Activated effector memory CD4-positive, alpha-beta T cell treated with Interleukin-2 at 50 U/mL for 16 hours (primary cell): ENCODE measurements around the gene MYLK4.

Source experiments
- DNase-seq: peaks from one replicate; pipeline ENCODE4 v3.0.0-alpha.2; 2020

Gene MYLK4

DNA sequence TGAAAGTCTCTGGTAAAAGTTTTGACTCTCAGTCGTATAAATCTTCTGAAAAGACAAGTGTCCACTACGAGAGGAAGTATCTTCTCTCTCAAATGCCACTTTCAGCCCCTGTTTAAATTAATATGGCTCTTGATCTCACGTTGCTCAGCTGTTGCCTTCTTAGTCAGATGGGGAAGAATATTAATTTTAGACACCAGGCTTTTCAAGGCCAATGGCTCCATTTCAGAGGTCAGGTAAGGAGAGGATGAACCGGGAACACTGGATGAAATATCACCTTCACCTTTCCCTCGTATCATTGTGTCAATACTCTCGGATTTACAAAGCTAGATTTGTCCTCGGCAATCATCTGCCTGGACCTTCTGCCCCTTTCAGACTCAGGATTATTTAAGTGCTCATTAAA, at the start of gene MYLK4:
TSS of gene MYLK4 (minus strand) at position 91 of the 400 bp plus-strand sequence. CDS start 1,628 bp downstream, outside the sequence.
- no peak for DNase-seq

DNA sequence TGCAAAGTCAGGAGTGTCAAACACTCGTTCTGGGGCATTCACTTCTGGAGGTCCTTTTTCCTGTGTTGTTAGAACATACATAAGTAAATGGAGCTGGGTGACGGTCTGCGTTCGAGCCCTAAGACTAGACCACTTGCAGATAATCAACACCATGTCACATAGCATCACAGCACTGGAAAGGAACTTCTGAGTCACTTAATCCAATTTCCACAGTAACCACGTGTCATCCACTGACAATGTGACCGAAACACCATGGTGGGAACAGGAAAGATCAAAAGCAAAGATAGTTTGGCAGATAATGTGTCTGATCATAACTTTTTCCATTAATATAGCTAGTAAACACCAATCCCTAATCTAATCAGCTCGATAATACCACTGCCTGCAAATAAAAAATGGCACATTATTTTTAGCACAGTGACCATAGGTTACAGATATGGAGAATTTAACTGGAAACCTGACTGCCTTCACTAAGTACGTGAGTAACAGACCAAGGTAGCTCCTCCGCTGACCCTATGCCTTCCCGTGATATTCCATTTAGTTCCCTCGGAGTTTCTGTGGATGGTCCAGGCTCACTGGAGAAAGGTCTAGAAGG, 49.3 kb upstream of the MYLK4 start:
- DNase-seq, result no peak

DNA sequence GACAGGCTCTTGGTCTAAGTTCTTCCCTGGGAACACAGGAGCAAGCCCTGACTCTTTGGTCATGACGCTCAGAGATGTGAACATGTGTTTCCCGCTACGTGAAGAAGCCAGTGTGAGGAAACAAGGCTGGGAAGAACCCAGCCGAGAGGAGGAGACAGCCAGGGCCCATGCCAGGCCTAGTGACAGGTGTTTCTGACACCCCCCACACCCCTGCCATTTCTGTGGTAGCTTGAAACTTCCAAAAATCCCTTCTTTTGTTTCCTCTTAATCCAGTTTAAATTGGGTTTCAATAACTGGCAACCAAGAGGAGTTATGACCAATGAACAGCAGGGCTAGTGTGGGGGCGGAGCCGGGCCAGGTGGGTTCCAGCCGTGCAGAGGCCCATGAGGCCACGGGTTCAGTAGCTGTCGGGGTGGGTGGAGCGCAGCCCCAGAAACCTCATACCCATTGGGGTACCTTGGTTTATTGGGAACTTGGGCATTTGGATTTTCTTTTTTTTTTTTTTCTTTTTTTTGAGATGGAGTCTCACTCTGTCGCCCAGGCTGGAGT, 47.9 kb upstream of the MYLK4 start:
- no peak for DNase-seq

DNA sequence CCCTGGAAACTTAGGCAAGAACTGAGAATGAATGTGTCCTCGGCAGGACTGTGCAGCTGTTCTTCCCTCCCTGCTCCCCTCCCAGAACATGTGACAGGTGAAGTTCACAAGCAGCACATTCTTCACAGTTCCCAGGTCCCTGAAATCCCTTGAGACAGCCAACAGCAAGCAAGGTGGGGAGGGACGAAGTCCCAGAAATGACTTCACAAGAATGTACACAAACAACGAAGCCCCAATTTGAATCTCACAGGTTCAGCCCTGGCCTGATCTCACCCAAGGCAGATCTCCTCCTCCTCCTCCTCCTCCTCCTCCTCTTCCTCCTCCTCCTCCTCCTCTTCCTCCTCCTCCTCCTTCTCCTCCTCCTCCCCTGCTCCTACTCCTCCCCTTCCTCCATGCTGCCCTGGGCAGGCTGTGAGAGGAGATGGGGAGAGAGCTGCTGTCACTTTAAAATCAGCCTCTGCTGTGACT, 46.9 kb upstream of the MYLK4 start:
- DNase-seq, result no peak

DNA sequence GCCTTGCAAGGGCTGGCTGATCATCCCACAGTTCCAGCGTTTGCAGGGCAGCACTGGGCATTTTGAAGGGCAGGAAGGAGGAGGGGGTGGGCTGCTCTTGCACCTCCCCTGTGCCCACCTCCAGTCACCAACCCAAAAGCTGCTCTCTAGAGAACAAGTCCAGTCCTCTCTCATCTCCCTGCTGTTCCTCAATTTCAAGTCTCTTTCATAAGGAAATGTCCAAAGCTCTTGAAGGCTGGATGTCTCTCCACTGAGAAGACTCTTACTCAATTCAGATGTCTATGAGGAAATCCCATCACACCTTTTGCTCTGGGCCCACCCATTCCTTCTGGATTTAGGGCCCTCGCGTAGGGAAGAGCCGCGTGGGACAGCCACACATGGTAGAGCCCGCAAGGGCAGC, 46.1 kb upstream of the MYLK4 start:
- no peak for DNase-seq

DNA sequence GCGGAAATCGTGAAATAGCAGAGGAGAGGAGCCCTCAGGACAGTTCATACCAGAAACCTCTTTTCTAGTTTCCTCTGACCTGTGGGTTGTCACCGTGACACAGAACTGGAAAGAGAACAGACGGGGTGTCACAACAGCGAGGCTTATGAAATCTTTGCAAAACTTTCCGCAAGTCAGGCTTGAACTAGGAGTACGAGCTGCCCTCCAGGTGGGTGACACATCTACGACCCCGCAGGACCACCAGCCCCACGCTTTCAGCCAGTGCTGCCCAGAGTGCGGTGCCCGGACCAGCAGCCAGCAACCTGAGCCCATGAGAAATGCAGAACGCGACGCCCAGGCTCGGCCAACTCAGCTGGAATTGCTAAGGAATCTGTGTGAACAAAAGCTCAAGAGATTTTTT, 45.2 kb upstream of the MYLK4 start:
- DNase-seq, result no peak

DNA sequence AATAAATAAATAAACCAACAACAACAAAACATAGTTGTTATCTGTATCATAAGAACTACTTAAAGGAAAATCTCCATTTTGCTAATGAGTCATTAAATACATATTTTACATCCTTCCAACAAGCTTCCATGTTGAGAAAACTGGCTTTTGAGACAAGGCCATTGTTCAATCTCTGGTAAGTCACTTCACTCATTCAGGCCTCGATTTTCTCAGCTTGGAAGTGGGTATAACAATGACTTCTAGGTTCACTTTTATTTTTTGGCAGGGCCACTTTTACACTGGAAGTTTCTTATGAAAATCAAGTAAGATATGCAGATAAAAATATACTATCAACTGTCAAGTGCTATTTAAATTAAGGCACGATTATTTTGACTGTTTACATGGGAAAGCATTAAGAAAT, 44.4 kb upstream of the MYLK4 start:
- DNase-seq, result no peak

DNA sequence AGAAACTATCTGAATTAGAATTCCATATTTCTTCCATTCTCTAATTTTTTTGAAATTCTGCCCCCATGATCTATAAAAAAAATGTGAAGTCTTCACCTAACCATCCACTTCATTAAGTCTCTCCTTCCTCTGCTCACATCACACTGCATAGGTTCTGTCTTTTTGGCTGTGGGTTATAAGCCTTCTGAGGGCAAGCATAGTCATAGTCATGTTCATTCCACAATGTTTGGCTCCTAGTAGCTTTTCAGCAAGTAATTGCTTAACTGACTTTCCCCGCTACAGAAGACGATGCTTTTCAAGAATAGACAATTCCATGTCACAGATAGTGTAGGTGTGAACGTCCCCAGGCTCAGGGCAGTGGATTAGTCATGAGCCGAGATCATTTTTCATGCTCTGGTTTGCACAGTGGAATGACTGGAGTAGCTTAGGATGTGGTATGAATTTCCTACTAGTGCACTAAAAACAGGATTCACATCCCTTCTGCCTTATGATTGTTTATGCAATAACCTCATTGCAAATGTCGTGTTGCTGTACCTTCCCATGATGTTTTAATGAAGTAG, 43.5 kb upstream of the MYLK4 start:
- DNase-seq, result no peak

DNA sequence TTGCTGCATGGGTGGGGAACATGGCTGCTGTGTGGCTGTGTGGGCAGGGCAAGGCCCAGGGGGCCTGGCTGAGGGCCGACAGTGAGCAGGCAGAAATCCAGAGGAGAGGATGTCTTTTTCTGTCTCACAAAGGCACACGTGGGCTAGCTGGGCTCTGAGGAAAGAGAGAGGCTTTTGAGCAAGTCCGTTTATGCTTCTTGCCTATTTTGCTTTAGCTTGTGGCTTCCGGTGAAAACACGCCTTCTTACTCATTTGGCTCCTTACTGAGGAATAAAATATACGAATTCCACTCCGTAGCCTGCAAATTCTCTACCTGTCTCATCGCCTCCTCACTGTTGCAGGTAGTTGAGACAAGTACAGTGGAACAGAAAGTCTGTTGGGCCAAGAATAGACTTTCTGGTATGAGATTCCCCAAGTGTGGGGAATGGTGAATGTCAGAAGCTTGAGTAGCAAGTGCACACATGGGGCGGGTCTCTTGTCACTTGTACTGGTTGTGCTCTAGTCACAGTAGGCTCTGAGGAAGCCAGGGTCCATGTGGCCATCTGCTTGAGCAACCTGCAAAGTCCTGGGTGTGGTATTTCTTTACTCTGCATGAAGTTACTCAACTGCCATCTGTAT, 42.9 kb upstream of the MYLK4 start:
- no peak for DNase-seq

DNA sequence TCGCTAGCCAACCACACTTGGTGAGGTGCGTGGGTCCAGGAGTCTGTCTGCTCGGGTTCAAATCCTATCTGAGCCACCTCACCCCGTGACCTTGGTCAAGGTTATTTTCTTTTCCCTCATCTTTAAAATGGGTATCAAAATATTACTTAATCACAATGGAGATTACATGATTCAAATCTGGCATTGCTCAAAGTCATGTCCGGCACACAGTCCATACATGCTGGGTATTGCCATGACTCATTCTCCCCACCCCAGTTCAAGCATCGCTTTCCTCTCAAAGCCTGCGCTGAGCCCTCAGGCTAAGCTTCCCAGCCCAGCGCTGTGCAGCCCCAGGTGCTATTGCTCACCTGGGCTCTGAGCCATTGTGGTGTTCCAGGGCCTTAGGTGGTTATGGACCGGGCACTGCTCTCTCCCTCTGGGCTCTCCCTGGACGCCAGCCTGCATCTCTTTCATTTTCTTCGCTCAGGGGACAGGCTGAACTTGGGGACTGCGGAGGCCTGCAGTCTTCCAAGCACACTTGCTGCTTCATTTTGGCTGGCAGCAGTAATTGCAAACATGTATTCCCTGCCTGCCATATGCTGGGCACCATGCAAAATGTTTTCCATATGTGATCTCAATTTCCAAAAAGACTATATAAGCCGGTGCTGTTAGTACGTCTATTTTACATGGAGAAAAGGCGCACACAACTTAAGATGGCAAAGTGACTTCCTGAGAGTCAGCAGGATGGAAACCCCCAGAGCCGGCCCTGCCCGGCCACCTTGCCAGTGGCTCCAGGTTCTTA, 41.8 kb upstream of the MYLK4 start:
- no peak for DNase-seq

DNA sequence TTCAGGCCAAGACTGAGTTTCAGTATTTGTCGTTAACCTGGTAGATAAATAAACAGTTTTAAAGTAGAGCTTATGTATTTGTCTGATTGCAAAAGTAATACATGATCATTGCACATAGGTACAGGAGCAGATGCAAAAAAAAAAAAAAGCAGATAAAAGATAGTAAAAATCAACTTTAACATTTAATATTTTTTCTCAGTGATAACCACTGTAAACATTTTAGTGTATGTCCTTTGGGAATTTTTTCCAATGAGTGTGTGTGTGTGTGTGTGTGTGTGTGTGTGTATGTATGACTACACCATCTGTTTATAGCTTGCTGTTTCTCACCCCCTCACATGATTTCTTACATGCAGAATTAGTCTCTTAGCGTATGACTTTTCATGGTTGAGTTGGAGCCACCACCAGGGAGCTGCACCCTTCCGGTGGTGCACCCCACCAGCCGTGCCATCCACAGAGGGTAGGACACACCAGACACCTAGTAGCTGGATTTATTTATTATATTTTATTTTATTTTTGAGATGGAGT, 40.8 kb upstream of the MYLK4 start:
- no peak for DNase-seq

DNA sequence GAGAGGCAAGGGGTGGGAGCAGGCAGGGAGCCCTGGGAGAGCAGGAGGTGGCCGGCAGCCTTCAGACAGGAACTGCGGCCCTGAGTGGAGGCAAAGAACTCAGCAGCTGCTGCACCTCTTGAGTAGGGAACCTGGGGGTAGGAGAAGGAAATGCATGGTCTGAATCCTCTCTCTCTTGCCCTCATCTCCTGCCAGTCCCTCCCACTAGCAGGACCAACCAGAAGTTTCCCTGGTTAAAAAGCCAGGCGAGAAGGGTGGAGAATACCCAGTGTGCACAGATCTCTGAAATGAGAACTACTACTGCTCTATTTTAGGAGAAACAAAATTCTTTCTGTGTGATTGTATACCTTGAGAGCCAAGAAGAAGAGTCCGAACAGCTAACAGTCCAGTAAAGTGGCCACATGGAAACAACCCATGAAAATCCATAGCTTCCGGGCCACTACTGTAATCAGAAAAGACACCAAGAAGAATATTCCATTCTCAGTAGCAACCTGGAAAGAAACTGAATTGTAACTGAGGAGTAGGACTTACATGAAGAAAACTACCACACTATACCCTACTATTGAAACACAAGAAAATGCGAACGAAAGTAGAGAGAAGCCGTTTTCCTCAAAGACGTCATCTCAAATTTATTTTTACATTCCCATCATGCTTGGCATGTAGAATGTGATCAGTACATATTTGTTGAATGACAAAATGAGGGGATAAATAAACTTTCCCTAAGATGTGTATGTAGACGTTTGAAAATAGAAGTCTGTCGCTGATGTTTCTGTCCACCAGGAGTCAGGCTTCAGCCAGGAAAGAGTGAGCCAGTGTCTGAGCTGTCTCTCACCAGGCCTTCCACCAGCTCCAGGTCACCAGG, 40.1 kb upstream of the MYLK4 start:
- DNase-seq, result peak; percentile 15

DNA sequence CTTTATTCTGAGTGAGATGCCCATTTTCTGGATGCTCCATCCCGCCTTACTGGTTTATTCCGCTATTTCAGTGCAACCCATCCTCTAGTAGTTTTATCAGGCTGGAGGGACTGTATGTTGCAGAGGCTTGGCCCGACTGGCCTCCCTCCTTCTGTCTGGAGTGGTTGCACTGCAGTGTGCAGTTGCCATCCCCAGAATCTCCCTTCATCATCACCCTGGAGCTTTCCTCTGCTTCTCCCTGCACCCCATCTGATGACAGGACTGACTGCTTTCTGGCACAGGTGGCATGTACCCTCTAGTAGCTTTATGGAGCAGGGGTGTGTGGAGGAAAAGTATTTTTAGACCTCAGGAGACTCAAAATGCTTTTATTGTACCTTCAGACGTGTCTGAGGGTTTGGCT, 35.5 kb upstream of the MYLK4 start:
- no peak for DNase-seq

DNA sequence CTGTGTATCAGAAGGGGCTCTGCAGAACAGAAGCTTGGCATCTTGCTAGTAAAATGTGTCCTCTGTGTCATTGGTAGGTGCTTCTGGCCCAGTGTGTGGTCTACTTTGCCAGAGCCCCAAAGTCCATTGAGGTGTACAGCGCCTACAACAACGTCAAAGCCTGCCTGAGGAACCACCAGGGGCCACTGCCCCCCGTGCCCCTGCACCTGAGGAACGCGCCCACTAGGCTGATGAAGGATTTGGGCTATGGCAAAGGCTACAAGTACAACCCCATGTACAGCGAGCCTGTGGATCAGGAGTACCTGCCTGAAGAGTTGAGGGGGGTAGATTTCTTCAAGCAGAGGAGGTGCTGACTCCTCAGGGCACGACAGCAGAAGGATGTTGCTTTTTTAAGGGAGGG, 34.2 kb upstream of the MYLK4 start:
- no peak for DNase-seq

DNA sequence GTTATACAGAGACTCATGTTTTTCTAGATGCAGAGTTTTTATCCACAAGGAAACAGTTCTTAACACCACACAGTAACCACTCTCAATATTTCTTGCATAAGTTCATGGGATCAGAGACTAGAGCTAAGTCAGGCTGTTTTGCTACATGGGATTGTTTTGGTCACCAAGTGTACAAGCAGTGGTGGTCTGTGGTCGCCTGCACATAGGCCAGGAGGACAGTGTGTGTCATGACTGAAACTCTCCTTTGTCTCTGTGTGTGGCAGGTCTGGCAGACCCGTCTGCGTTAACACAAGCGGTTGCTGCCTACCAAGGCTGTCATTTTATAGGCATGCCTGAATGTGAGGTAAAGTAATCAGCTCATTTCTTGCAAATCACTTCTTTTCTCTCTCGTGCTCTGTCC, 33.3 kb upstream of the MYLK4 start:
- no peak for DNase-seq

DNA sequence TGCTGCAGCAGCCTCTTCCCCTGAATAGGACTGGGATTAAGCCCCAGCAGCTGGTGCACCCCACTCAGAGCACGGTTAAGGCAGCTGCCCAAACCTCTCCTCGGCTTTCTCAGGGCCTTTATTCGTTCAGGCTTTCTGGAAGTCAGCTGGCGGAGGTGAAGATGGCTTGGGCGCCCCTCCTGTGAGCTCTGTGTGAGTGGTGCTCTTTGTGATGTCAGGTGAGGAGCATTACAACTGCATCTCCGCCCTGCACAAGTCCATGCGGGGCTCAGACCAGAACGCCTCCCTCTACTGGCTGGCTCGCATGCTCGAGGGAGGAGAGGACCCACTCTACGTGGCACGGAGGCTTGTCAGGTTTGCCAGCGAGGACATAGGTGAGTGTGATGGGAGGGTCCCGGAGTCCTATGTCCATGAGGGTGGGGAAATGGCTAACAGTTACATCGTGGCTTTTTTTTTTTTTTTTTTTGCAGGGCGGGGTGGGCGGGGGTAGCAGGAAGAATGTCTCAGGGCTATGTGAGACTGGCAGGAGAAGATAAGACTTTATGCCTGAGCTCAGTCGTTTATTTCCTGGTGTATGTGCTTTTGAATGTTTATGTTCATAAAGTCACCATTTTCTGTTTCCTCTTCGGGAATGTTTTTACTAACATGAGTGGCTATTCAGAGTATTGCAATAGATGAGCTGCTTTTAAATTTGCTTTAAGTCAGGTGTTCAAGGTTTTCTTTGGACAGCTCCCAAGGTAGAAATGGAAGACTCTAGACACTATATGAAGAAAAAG, 32.7 kb upstream of the MYLK4 start:
- DNase-seq, result no peak

DNA sequence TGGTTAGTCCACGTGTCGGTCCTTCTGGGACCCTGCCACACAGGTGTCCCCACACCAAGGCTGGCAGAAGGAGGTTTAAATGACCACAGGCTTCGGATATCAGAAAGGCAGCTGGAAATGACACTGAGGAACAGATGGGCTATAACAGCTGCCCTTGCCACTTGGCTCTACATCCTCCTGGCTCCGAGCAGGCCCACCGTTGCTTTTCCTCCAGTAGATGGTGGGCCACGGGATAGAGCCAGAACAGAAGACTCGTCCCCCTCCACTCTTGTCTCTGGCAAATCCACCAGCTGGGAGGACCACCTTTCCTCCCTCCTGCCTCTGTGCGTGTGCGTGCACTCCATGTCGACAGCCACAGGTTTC, 32.1 kb upstream of the MYLK4 start:
- no peak for DNase-seq

DNA sequence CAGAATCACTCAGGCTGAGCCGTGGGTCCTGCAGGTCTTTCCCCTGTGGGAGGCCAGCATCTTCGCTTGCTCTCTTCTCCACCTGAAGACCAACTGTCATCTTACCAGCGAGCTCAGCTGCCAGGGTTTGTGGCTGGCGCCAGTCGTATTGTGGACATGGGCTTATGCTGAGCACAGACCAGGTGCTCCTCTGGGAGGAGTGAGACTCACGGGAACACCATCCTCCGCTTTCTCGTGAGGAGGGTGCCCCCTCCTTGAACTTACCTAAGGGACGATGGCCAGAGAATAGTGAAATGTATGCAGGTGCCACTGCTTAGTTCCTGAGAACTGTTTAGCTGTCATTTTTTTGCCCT, 31.6 kb upstream of the MYLK4 start:
- DNase-seq, result no peak

DNA sequence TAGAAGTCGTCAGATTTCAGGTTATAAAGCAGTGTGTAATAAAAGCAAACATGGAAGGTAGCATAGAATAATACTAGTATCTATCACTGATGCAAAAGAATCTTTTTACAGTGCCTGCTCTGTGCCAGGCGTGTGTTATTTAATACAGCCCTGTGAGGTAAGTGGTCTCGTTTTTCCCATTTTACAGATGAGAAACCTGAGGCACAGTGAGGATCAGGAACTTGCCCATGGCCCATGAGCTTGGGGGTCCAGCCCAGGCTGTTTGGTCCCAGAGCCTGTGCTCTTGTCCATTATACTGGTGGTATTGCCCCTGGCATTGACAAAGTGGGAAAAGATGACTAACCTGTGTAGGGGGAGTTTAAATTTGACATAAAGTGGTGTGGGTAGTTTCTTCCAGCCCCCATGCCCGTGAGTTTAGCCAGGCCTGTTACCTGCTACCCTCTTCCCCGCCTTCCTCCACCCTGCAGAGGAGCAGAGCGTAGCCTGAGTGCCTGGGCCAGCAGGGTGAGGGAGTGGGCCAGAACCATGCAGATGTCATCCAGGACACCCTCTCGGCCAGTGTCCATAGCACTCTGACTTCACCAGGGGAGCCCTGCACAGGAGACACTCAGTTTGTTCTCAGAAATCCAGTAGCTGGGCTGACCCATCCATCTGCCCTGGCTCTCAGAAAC, 31.1 kb upstream of the MYLK4 start:
- no peak for DNase-seq

DNA sequence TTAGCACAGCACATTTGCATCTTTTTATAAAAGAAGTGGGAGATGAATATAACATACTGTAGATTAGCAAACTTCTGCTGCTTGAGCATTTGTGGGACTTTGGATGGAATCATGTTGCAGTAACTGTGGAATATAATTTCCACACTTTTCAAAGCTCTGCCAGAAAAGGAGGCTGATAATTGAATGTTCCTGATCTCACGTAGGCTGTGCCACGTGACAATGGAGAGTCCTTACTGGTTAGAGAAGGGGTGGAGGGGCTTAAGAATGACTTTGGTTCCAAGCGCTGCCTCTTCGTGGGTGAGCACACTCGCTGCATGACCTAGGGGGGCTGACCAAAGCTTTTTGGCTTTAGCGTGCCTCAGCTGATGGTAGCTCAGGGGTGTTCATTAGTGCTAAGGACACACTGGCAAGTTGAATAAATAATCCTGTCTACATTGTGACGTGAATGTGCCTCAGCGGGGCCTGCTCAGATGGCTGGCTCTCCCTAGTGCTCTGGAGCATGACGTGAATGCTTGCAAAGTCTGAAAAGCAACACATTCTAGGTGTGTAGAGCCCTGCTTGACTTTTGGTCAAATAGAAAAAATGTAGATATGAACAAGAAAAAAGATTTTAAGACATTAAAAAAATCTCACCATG, 29.5 kb upstream of the MYLK4 start:
- DNase-seq, result no peak

DNA sequence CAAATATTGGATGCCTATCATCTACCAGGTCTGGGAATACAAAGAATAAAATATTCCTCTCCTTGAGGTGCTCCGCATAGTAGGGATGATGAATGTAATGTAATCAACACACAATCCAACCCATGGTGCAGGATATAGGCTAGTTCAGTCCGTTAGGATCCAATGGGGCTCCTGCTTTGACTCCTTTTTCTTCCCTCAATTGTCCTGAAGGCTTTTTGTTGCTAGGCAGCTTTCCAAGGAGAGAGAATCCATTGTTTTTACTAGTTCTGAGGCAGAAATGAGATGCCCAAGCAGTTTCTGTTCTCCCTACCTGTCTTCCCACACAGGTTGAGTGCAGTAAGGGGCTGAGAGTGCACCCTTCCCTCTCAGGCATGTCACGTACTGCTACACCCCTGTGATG, 26.5 kb upstream of the MYLK4 start:
- DNase-seq, result no peak
